Natural killer cell (primary cell): ENCODE measurements around the gene DAW1. TPM values are rescaled to one million over a fixed set of nuclear protein-coding genes. Genes with fewer than 3 reads are reported as not detected.
"Not testable (repeated sequence)": the region's sequence is repeated elsewhere in the genome, so short reads cannot be mapped to it uniquely, and the experiment has no call there.

Experiments
- ATAC-seq, 3 donors: fragments of 150-1000 bp in 2 of 3; fragments of 200-7000 bp in 1 of 3; cut with Tn5 transposase; 1 replicate in 1 of 3; 2 replicates in 2 of 3; pipeline ENCODE4 v1.10.0; 2021; ENCODE audit warnings: mild to moderate bottlenecking in 2 of 3, moderate library complexity in 2 of 3
- DNase-seq, 2 donors: peaks; one replicate each; pipeline versions ENCODE4 v3.0.0 to v3.0.0-alpha.2; 2013 to 2021; ENCODE audit warnings: mixed read lengths in 1 of 2
- H3K27ac ChIP-seq: one replicate; pipeline ENCODE4 v1.5.1; 2013; ENCODE audit warnings: mild to moderate bottlenecking, low read length
- H3K27me3 ChIP-seq: one replicate; pipeline ENCODE4 v1.6.1; 2013; ENCODE audit warnings: low read length; ENCODE audit not compliant: control insufficient read depth, insufficient read depth
- H3K36me3 ChIP-seq: one replicate; pipeline ENCODE4 v1.6.1; 2013; ENCODE audit warnings: low read length; ENCODE audit not compliant: control insufficient read depth, insufficient read depth
- H3K4me1 ChIP-seq: one replicate; pipeline ENCODE4 v1.6.1; 2013; ENCODE audit warnings: low read length; ENCODE audit not compliant: control insufficient read depth, insufficient read depth
- H3K4me3 ChIP-seq: one replicate; pipeline ENCODE4 v1.5.1; 2013; ENCODE audit warnings: low read length
- H3K9me3 ChIP-seq: one replicate; pipeline ENCODE4 v1.6.1; 2013; ENCODE audit warnings: low read length; ENCODE audit not compliant: control insufficient read depth, insufficient read depth
- H3K27ac Mint-ChIP-seq, 2 donors: one replicate each; pipeline ENCODE4 v1.8.0; 2022; ENCODE audit warnings: mild to moderate bottlenecking in 2 of 2, mixed read lengths in 2 of 2, moderate library complexity in 1 of 2
- H3K27me3 Mint-ChIP-seq, 2 donors: one replicate each; pipeline ENCODE4 v1.8.0; 2022; ENCODE audit warnings: low read depth in 2 of 2, mixed read lengths in 2 of 2
- H3K36me3 Mint-ChIP-seq: one replicate; pipeline ENCODE4 v1.8.0; 2022; ENCODE audit warnings: mixed read lengths
- H3K4me1 Mint-ChIP-seq, 2 donors: one replicate each; pipeline ENCODE4 v1.8.0; 2022; ENCODE audit warnings: mixed read lengths in 2 of 2
- H3K4me3 Mint-ChIP-seq: one replicate; pipeline ENCODE4 v1.8.0; 2022; ENCODE audit warnings: mild to moderate bottlenecking, moderate library complexity, mixed read lengths
- H3K9me3 Mint-ChIP-seq, 2 donors: one replicate each; pipeline ENCODE4 v1.8.0; 2022; ENCODE audit warnings: mixed read lengths in 2 of 2
- WGBS: methylation state at CpG from one replicate; pipeline ENCODE4 v1.1.7; 2013; ENCODE audit warnings: missing lambda C conversion rate; ENCODE audit not compliant: insufficient coverage; 5-methylcytosine and 5-hydroxymethylcytosine counted together
- intact Hi-C: fragments of 100-400 bp; cut with micrococcal nuclease; formaldehyde crosslinking; loops from one replicate; pipeline ENCODE4 v1.14.2; 2022
- total RNA-seq, 4 donors: library from RNA; stranded (reverse); fragments of 120-200 nt in 1 of 4; gene quantifications; one replicate each; pipeline versions ENCODE4 v1.2.3 to v1.2.4, GENCODE V29; 2013 to 2022
- TF ChIP-seq, protein P1 (sequence below): fragments of 200-600 bp; IDR thresholded peaks from one replicate; pipeline ENCODE4 v1.8.0; 2022; ENCODE audit warnings: antibody characterized with exemption

The DAW1 gene
- total RNA-seq, 3 donors from 2014 or later (not counting 1 experiment from before 2014, with no cell fraction given), result not detected

DNA sequence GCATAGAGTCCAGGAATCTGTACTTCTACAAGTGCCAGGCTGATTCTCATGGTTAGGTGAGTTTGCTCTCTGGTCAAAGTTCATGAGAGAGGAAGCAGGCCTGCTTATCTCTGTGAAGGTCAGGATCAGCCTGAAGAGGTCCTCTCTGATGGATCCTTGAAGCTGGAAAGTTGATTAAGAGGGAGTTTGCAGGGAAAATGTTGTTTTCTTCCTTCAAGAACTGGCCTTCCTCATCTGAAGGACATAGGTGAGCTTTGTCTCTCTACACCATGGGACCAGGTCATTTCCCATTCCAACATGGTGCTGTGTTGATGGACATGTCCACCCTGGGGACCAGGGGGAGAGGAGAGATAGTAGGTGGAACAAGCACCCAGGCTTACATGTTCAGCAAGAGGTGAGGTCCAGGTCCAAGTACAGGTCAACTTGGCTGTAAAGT lies 42.9 kb upstream of the DAW1 start:
- no peak overlapping the region for H3K4me3 Mint-ChIP-seq
- ATAC-seq, result no peak
- H3K36me3 Mint-ChIP-seq, result no peaks in the 10 kb centered on the region
- Histone ChIP-seq H3K27me3 (no peaks in the 10 kb centered on the region), H3K36me3 (no peaks in the 10 kb centered on the region), H3K9me3 (no peaks in the 10 kb centered on the region), H3K27ac (no peak overlapping the region), H3K4me1 (no peaks in the 10 kb centered on the region), H3K4me3 (no peak overlapping the region)
- TF ChIP-seq, protein P1, sequence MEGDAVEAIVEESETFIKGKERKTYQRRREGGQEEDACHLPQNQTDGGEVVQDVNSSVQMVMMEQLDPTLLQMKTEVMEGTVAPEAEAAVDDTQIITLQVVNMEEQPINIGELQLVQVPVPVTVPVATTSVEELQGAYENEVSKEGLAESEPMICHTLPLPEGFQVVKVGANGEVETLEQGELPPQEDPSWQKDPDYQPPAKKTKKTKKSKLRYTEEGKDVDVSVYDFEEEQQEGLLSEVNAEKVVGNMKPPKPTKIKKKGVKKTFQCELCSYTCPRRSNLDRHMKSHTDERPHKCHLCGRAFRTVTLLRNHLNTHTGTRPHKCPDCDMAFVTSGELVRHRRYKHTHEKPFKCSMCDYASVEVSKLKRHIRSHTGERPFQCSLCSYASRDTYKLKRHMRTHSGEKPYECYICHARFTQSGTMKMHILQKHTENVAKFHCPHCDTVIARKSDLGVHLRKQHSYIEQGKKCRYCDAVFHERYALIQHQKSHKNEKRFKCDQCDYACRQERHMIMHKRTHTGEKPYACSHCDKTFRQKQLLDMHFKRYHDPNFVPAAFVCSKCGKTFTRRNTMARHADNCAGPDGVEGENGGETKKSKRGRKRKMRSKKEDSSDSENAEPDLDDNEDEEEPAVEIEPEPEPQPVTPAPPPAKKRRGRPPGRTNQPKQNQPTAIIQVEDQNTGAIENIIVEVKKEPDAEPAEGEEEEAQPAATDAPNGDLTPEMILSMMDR, result no peak
- peaks cover 4% of the 10 kb centered on the region in 2 donors for H3K9me3 Mint-ChIP-seq
- H3K27me3 Mint-ChIP-seq, result peaks cover 0 to 5% of the 10 kb centered on the region in 2 donors
- H3K4me1 Mint-ChIP-seq, result no peaks in the 10 kb centered on the region
- intact Hi-C loops, result no loop called here
- DNase-seq, result no peak
- no peak overlapping the region for H3K27ac Mint-ChIP-seq

DNA sequence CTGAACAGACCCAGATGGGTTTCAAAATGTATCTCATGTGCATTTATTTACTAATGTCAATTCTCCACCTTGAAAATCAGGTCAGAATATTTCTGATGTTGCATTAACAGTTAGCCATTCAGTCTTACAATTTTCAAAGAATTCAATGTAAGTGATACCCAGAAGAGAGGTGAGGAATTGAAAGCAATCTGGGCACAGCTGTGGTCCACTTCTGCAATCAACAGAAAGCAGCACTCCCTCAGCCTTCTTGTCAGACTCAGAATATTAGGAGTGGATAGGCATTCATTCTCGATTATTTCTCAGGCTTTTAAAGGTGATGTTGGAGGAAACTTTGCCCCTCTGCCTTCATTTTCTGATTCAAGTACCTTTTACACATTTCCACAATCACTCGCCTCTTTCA lies 42.1 kb upstream of the DAW1 start:
- Histone ChIP-seq H3K9me3 (no peaks in the 10 kb centered on the region), H3K36me3 (no peaks in the 10 kb centered on the region), H3K27me3 (no peaks in the 10 kb centered on the region), H3K4me3 (no peak overlapping the region), H3K4me1 (no peaks in the 10 kb centered on the region), H3K27ac (no peak overlapping the region)
- ATAC-seq (no peak), DNase-seq (no peak)
- intact Hi-C loops, result no loop called here
- 100% methylated on average over 1 of the region's 2 CpGs for WGBS
- Mint-ChIP-seq H3K4me3 (no peak overlapping the region), H3K27me3 (peaks cover 0 to 5% of the 10 kb centered on the region in 2 donors), H3K36me3 (no peaks in the 10 kb centered on the region), H3K4me1 (no peaks in the 10 kb centered on the region), H3K9me3 (peaks cover 4% of the 10 kb centered on the region in 2 donors), H3K27ac (no peak overlapping the region)
- TF ChIP-seq, protein P1, result no peak

DNA sequence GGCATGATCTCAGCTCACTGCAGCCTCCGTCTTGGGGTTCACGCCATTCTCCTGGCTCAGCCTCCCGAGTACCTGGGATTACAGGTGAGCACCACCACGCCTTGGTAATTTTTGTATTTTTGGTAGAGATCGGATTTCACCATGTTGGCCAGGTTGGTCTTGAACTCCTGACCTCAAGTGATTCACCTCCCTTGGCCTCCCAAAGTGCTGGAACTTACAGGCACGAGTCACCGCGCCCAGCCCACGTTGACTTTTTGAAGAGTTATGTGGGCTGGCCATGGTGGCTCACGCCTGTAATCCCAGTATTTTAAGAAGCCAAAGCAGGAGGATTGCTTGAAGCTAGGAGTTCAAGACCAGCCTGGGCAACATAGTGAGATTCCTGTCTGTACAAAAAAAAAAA lies 37.0 kb upstream of the DAW1 start:
- ATAC-seq, result no peak
- TF ChIP-seq, protein P1, result no peak
- Mint-ChIP-seq H3K36me3 (no peaks in the 10 kb centered on the region), H3K27ac (no peak overlapping the region), H3K4me3 (no peak overlapping the region), H3K9me3 (peaks cover 0 to 2% of the 10 kb centered on the region in 2 donors), H3K4me1 (no peaks in the 10 kb centered on the region), H3K27me3 (peaks cover 0 to 2% of the 10 kb centered on the region in 2 donors)
- no peak overlapping the region for H3K27ac ChIP-seq
- 96% methylated on average over 10 of the region's 10 CpGs for WGBS
- H3K27me3 ChIP-seq, result peaks cover 2% of the 10 kb centered on the region
- DNase-seq, result no peak
- H3K4me3 ChIP-seq, result no peak overlapping the region
- peaks cover 1% of the 10 kb centered on the region for H3K4me1 ChIP-seq
- H3K36me3 ChIP-seq, result no peaks in the 10 kb centered on the region
- intact Hi-C loops, result no loop called here
- no peaks in the 10 kb centered on the region for H3K9me3 ChIP-seq

DNA sequence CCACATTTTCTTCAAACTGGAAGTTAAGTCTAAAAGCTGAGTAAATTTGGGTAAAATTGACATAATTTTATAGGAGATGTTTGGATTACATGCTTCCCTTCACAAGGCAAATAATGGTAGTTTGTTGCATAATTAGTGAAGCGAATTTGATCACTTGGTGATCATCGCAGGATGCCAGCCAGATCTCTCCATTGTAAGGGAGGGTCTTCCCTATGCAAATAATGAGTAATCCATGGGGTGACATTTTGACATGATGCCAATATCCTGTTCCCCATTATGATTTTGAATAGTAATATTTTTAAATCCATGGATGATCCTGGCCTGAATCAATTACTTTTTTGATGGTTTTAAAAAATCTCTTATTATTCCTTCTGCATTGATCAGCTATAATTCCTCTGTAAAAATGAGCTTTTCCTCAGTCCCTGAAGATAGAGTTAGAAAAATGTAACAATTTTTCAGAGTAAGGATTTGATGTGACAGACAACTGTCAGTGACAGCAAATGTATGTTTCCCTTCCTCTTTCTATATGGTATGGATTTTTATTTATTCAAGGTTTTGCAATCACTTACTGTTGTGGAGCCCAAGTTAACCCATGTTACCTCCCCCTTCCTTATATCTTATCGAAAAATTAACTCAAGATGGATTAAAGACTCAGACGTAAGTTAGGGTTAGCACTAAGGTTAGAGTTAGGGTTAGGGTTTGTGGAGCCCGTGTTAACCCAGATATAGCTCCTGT lies 36.3 kb upstream of the DAW1 start:
- Histone ChIP-seq H3K4me3 (no peak overlapping the region), H3K9me3 (no peaks in the 10 kb centered on the region), H3K4me1 (peaks cover 4% of the 10 kb centered on the region), H3K27ac (no peak overlapping the region), H3K27me3 (peaks cover 2% of the 10 kb centered on the region), H3K36me3 (no peaks in the 10 kb centered on the region)
- Mint-ChIP-seq H3K36me3 (no peaks in the 10 kb centered on the region), H3K27me3 (peaks cover 0 to 2% of the 10 kb centered on the region in 2 donors), H3K27ac (no peak overlapping the region), H3K9me3 (peaks cover 0 to 2% of the 10 kb centered on the region in 2 donors), H3K4me1 (no peaks in the 10 kb centered on the region), H3K4me3 (no peak overlapping the region)
- intact Hi-C loops, result no loop called here
- TF ChIP-seq, protein P1, result no peak
- no peak for DNase-seq
- WGBS, result 90% methylated on average over 4 of the region's 5 CpGs
- ATAC-seq, result no peak

DNA sequence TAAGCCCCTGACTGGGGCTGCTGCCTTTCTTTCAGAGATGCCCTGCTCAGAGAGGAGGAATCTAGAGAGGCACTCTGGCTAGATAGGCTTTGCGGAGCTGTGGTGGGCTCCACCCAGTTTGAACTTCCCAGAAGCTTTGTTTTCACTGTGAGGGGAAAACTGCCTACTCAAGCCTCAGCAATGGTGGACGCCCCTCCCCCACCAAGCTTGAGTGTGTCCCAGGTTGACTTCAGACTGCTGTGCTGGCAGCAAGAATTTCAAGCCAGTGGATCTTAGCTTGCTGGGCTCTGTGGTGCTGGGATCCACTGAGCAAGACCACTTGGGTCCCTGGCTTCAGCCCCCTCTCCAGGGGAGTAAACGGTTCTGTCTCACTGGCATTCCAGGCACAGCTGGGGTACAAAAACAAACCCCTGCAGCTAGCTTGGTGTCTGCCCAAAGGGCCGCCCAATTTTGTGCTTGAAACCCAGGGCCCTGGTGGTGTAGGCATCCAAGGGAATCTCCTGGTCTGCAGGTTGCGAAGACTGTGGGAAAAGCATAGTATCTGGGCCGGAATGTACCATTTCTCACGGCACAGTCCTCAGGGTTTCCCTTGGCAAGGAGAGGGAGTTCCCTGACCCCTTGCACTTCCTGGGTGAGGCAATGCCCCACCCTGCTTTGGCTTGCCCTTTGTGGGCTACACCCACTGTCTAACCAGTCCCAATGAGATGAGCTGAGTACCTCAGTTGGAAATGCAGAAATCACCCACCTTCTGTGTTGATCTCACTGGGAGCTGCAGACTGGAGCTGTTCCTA lies 31.9 kb upstream of the DAW1 start:
- H3K4me3 Mint-ChIP-seq, ATAC-seq, H3K4me3 ChIP-seq, H3K9me3 ChIP-seq, H3K27ac Mint-ChIP-seq, H3K36me3 Mint-ChIP-seq, H3K4me1 Mint-ChIP-seq, H3K4me1 ChIP-seq, H3K9me3 Mint-ChIP-seq, H3K36me3 ChIP-seq, intact Hi-C loops, H3K27me3 ChIP-seq, H3K27ac ChIP-seq, H3K27me3 Mint-ChIP-seq: not testable (repeated sequence)
- peak in 1 of 2 donors; percentile 25 for DNase-seq
- 78% methylated on average over 7 of the region's 7 CpGs for WGBS
